ENCODE measurements around the gene FILIP1L.

Gene FILIP1L

GRCh38 chr3:100059472-100059871, 54.8 kb downstream of the FILIP1L start:
- no peak for TF ChIP-seq CTCF (IDR thresholded peaks at IDR 0.05)

- TF ChIP-seq CTCF (IDR thresholded peaks at IDR 0.05), result no peak
These were observed 56.4 kb downstream of the FILIP1L start for GRCh38 chr3:100057716-100058575.

GRCh38 chr3:100053951-100054620, 60.2 kb downstream of the FILIP1L start:
- no peak for TF ChIP-seq CTCF (IDR thresholded peaks at IDR 0.05)

GRCh38 chr3:100048248-100048647, 66.1 kb downstream of the FILIP1L start:
- no peak for TF ChIP-seq CTCF (IDR thresholded peaks at IDR 0.05)

- TF ChIP-seq CTCF (IDR thresholded peaks at IDR 0.05), result no peak
These were observed 66.7 kb downstream of the FILIP1L start for GRCh38 chr3:100047455-100048141.

- TF ChIP-seq CTCF (IDR thresholded peaks at IDR 0.05), result no peak
These were observed 67.3 kb downstream of the FILIP1L start for GRCh38 chr3:100046986-100047385.

- TF ChIP-seq CTCF (IDR thresholded peaks at IDR 0.05), result no peak
These were observed 68.6 kb downstream of the FILIP1L start for GRCh38 chr3:100045696-100046095.
